RWPE1 (cell line): ENCODE measurements around the gene MBD3L3.
"Not testable (repeated sequence)": the region's sequence is repeated elsewhere in the genome, so short reads cannot be mapped to it uniquely, and the experiment has no call there.

ENCODE experiments used
- CTCF ChIA-PET: fragments of 350-600 bp; sonication (Branson Sonifier 250); formaldehyde crosslinking; extraction: SDS; loops from one replicate; lab custom pipeline; 2021; lab: Yijun Ruan, JAX
- POLR2A ChIA-PET: fragments of 400-600 bp; formaldehyde crosslinking; extraction: SDS; loops from one replicate; lab custom pipeline; 2020; ENCODE audit warnings: antibody characterized with exemption; ENCODE audit not compliant: low non-redundant PET; lab: Yijun Ruan, JAX
- DNase-seq: peaks from one replicate; pipeline ENCODE4 v3.0.0; 2012; ENCODE audit warnings: low spot score
- H3K27ac ChIP-seq: fragments of 450-650 bp; 2 replicates; pipeline ENCODE4 v1.5.1; 2017
- TF ChIP-seq, protein P1 (sequence below): fragments of 450-650 bp; conservative IDR thresholded peaks from 2 replicates; pipeline ENCODE4 v1.5.1; 2017; ENCODE audit warnings: low read depth, mild to moderate bottlenecking

The MBD3L3 gene

DNA sequence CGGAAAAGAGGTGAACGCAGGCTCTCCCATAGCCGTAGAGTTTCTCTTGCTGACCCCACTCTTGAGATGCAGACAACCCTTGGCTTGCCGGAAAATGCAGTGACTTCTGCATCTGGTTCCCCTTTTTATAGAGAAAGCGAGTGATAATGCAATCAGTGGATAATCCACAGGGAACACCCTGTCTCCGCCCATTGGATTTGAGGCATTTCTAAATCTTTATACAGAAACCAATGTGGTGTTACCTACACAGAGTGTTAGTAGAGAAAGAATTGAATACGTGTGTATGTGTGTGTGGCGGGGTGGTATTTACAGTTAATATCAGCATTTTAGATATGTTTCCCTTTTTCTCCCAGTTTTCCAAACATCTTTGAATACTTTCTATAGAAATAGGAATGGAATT lies at the start of gene MBD3L3:
Gene MBD3L3, minus strand, starts transcription at position 101 of the 400 bp plus-strand sequence. Its CDS starts 71 bp downstream, at position 30.
- POLR2A ChIA-PET, DNase-seq, H3K27ac ChIP-seq, CTCF ChIA-PET: not testable (repeated sequence)

DNA sequence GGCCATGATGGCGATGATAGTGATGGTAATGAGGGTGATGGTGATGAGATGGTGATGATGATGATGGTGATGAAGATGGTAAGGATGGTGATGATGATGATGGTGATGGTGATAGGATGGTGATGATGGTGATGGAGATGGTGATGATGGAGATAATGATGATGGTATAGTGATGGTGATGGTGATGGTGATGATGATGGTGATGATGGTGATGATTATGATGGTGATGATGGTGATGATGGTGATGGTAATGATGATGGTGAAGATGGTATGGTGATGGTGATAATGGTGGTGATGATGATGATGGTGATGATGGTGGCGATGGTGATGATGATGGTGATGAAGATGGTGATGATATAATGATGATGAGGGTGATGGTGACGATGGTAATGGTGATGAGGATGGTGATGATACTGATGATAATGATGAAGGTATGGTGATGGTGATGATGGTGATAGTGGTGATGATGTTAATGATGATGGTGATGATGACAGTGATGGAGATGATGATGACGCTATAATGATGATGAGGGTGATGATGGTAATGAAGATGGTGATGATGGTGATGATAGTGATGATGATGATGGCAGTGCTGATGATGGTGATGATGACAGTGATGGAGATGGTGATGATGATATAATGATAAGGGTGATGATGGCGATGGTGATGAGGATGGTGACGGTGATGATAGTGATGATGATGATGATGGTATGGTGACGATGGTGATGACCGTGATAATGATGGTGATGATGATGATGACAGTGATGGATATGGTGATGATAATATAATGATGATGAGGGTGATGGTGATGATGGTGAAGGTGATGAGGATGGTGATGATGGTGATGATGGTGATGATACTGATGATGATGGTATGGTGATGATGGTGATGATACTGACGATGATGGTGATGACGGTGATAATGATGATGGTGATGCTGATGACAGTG lies 48.5 kb upstream of the MBD3L3 start:
- no peak overlapping the region for H3K27ac ChIP-seq
- POLR2A ChIA-PET = no interaction called here
- DNase-seq = no peak
- CTCF ChIA-PET = no interaction called here
- TF ChIP-seq, protein P1, sequence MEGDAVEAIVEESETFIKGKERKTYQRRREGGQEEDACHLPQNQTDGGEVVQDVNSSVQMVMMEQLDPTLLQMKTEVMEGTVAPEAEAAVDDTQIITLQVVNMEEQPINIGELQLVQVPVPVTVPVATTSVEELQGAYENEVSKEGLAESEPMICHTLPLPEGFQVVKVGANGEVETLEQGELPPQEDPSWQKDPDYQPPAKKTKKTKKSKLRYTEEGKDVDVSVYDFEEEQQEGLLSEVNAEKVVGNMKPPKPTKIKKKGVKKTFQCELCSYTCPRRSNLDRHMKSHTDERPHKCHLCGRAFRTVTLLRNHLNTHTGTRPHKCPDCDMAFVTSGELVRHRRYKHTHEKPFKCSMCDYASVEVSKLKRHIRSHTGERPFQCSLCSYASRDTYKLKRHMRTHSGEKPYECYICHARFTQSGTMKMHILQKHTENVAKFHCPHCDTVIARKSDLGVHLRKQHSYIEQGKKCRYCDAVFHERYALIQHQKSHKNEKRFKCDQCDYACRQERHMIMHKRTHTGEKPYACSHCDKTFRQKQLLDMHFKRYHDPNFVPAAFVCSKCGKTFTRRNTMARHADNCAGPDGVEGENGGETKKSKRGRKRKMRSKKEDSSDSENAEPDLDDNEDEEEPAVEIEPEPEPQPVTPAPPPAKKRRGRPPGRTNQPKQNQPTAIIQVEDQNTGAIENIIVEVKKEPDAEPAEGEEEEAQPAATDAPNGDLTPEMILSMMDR = no peak

DNA sequence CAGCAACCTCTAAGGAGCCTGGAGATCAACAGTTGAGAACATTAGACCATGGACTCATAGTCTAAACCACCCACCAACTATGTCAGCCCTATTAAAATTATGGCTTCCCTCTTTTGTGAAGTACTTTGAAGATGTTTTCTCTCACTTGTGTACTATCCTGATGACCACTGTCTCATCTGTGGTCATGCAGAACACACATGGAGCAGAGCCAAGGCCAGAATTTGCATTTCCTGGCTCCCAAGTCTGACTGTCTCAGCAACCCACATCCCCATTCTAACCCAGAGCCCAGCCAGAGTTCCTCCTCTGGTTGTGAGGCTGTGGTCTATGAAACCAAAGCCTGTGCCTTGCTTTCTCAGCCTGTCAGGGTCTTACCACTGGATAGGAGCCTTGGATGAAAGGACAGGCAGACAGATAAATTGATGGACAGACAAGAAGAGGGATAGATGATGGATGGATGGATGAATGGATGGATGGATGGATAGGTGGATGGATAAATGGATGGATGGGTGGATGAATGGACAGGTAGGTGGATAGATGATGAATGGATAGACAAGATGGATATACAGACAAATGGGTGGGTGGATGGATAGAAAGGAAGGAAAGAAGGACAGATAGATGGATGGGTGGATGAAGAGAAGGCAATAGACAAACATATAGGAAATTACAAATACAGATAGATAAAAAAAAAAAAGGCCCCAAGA lies 46.4 kb upstream of the MBD3L3 start:
- no peak for DNase-seq
- ChIA-PET CTCF (interaction anchor here (0.6 kb wide), 1 partner anchor 264 kb away, joined by 4 read pairs; no protein-coding TSS in a partner anchor), POLR2A (no interaction called here)
- no peak overlapping the region for H3K27ac ChIP-seq
- TF ChIP-seq, protein P1 = no peak

DNA sequence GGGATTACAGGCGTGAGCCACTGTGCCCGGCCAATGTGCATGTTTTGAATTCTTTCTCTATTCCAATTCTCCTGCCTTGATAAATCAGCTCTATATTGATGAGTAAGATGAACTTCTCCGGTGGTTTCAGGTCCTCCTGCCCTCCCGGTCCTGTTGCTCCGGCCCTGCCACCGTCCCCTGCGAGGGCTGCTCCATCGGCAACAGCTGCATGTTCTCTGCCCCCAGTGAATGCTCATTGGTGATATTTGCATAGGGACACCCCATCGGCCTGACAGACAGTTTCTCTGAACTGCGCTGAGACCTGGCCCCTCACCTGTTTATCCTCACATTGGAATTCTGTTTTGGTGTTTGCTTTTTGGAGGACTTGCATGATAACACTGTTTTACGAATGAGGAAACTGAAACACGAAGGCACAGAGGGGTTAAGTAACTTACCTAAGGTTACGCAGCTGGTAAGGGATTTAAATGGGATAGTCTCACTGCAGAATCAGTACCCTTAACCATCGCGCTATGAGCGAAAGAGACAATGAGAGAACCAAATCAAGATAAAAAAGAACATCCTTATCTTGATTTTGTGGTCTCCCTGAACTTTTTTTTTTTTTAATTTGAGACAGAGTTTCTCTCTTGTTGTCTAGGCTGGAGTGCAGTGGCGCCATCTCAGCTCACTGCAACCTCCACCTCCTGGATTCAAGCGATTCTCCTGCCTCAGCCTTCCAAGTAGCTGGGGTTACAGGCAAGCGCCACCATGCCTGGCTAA lies 43.2 kb upstream of the MBD3L3 start:
- TF ChIP-seq, protein P1 = no peak
- POLR2A ChIA-PET = no interaction called here
- H3K27ac ChIP-seq = no peak overlapping the region
- CTCF ChIA-PET = interaction anchor here (0.5 to 1.7 kb wide), 7 partner anchors 18 to 253 kb away, joined by 3 to 24 read pairs (median 4); no protein-coding TSS in a partner anchor
- no peak for DNase-seq

DNA sequence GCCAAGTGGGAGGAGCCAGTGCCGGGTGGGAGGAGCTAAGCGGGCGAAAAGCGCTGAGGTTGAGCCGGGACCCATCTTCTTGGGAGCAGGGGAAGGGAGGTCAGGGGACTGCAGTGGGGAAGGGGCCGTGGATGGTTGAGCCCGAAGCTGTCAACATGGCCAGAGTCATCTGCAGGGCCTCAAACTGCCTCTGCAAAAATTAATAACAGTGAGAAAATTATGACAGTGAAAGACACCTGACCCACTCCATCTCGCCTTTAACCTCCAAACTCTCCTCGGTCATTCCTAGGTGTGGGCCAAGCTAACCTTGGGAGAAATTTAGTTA lies 41.1 kb upstream of the MBD3L3 start:
- H3K27ac ChIP-seq = peak overlapping the region; percentile 95
- ChIA-PET POLR2A (interaction anchor here (0.6 to 1.3 kb wide), 3 partner anchors 30 to 299 kb away, joined by 3 to 6 read pairs (median 3); partner anchors contain the start of gene ZNF557), CTCF (interaction anchor here (1.1 kb wide), 1 partner anchor 241 kb away, joined by 3 read pairs; no protein-coding TSS in a partner anchor)
- DNase-seq = no peak
- TF ChIP-seq, protein P1 = no peak

DNA sequence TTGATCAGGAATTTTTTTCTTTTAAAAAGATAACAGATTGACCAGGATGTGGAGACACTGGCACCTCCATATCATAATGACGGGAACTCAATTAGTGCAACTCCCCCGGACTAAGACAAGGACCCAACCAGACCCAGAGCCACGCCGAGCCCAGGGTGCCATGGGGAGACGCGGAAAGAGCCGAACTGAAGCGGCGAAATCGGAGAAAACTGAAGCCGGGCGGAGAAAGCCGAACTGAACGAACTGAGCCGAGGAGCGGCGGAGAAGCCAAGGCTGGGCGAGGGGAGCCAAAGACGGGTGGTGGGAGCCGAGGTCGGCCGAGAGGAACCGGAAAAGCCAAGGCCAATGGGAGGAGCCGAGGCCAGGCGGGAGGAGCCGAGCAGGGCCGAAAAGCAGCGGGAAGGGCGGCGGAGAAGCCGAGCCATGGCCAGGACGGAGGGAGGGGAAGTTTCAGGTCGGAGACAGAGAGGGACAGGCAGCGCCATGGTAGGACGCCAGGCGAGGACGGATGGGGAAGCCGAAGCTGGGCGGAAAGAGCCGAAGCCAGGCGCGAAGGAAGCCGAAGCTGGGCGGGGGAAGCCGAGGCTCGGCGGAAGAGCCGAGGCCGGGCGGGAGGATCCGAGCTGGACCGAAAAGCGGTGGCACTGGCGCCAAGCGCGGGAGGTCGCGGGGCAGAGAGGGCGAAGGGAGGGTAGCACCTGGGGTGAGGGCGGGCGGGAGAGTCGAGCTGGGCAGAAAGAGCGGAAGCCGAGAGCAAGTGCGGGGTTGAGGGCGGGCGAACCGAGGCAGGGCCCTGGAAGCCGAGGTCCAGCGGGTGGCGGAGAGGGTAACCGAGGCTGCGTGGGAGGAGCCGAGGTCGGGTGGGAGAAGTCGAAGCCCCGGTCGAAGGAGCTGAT lies 40.5 kb upstream of the MBD3L3 start:
- CTCF ChIA-PET = interaction anchor here (1.1 kb wide), 1 partner anchor 242 kb away, joined by 3 read pairs; no protein-coding TSS in a partner anchor
- DNase-seq = peak; percentile 90
- POLR2A ChIA-PET = interaction anchor here (0.6 to 1.3 kb wide), 5 partner anchors 29 to 300 kb away, joined by 3 to 6 read pairs (median 3); partner anchors contain the start of gene ZNF557
- peak overlapping the region; percentile 95 for H3K27ac ChIP-seq
- TF ChIP-seq, protein P1 = no peak
